Activated CD4-positive, alpha-beta T cell treated with anti-CD3 and anti-CD28 coated beads for 4 hours (primary cell): Measurements from ENCODE around the gene TBC1D5.

Source experiments
- DNase-seq, 2 donors: peaks; one replicate each; pipeline ENCODE4 v3.0.0-alpha.2; 2020

TBC1D5 gene

DNA sequence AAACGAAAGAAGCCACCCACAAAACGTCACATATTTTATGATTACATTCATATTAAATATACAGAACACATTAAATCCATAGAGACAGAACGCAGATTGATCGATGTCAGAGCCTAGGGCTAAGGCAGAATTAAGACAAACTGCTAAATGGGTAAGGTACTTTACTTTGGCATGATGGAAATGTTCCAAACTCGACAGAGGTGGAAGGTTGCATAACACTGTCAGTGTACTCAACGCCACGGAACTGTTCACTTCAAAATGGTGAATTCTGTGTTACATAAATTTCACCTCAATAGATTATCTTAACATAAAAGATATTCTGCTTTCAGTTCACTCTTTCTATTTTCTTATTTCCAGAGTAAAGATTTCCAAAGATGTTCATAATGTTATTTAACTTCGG is 158.4 kb downstream of the TBC1D5 start:
- no peak for DNase-seq

DNA sequence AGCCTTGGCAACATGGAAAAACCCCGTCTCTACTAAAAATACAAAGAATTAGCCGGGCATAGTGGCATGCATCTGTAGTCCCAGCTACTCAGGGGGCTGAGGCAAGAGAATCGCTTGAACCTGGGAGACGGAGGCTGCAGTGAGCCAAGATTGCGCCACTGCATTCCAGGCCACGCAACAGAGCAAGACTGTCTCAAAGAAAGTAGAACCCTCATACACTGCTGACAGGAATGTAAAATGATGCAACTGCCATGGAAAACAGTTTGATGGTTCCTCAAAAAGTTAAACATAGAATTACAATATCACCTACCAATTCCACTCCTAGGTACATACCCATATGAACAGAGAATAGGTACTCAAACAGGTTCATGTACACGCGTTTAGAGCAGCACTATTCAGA is 158.9 kb downstream of the TBC1D5 start:
- no peak for DNase-seq

- no peak for DNase-seq
These were observed 160.9 kb downstream of the TBC1D5 start for GRCh38 chr3:17581421-17582080.

DNA sequence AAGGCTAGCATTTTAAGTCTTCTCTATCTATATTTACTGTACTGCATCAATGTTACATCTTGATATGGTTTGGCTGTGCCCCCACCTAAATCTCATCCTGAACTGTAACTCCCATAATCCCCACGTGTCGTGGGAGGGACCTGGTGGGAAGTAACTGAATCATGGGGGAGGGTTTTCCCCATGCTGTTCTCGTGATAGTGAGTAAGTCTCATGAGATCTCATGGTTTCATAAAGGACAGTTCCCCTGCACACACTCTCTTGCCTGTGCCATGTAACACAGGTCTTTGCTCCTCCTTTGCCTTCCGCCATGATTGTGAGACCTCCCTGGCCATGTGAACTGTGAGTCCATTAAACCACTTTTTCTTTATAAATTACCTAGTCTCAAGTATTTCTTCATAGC is 161.5 kb downstream of the TBC1D5 start:
- DNase-seq = no peak

DNA sequence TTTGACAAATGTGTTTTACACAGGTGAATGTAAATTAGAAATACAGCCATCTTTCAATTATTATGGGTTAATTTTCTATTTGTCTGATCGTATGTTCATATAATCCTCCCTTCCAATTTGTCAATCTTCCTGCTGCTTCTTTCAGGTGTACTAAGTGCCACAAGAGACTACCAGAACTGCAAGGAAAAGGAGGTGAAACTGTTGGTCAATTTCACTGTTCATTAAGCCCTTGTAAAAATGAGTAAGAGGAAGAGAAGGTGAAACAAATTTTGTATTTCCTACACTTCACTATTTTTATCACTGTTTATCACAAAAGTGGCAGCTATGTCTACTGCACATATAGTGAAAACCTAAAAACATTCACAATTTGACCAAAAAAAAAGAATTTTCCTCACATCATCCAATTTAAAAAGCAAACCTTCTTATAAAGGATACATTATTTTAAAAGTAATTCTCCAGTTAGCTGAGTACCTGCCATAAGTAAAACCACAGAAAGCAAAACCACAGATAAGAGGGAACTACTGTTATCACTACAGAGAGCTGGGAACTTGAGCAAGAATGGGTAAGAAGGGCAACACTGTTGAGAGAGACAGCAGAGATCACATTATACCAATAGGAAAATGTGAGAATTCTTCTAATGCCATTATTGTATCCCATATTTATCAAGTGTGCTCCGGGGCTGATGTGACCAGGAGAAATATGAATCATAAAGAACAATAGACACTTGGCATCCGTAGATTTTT is 163.0 kb downstream of the TBC1D5 start:
- no peak for DNase-seq

DNA sequence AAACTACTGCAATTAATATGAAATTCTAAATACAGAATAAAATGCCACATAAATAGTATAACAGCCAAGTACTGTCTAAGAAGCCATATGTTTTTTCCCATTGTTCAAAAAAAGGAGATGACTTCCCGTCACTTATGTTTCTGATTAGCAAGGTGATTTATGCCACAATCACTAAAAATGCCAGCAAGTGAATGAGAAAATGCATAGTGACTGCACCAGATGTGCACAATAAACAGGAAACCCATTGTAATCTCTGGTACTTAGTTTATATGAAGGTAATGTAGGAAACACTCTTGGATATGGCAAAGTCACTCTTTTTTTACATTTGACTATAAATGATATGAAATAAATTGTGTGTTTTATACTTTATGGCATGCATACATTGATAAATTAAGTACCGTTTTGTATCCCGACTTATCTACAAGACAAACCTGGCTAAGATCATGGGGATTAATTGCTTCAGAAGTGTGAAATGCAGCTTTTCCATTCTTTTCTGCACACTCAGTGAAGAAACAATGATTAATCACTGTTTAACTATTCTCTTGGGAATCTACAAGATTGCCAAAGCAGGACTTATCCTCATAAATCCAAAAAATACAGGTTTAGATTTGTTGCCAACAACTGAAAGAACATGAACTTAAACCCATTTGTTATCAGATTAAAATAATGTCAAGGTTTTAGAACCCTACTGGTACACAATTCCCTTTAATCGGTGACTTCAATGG is 164.5 kb downstream of the TBC1D5 start:
- no peak for DNase-seq

DNA sequence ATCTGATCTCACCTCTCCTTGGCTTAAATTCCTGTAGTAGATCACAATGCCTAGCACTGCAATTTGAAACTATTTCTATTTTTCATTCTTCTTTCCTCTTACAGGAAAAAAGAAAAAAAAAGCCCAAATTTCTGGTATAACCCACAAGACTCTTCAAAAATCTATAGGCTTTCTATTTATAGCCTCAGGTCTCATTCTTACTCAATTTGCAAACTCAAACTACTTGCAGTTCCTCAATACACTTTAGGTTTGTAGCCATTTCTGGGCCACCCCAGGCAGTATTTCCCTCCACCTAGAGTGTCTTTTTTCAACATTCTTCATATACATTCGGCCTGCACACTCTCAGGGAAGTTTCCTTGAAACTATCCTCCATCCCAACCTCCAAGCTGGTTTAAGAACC is 169.0 kb downstream of the TBC1D5 start:
- DNase-seq = no peak

DNA sequence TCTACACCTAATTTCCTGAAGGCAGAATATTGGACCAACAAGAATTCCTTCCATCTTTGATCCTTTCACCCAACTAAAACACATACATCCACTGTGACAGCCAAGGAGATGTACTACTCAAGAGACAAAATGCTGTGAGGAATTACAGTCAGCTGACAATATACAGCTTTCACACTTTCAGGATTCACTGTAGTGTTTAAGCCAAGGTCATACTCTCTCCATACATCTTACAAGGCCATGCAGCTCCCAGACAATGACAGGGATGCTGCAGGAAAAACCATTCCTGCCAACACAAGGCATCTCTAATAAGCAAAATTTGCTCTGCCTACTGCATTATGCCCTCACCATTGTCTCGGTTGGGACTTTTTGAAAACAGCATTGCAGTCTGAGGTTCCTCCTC is 170.7 kb downstream of the TBC1D5 start:
- no peak for DNase-seq

GRCh38 chr3:17562845-17563244 is 179.6 kb downstream of the TBC1D5 start:
- no peak for DNase-seq

GRCh38 chr3:17558565-17558964 is 183.9 kb downstream of the TBC1D5 start:
- DNase-seq = no peak

DNA sequence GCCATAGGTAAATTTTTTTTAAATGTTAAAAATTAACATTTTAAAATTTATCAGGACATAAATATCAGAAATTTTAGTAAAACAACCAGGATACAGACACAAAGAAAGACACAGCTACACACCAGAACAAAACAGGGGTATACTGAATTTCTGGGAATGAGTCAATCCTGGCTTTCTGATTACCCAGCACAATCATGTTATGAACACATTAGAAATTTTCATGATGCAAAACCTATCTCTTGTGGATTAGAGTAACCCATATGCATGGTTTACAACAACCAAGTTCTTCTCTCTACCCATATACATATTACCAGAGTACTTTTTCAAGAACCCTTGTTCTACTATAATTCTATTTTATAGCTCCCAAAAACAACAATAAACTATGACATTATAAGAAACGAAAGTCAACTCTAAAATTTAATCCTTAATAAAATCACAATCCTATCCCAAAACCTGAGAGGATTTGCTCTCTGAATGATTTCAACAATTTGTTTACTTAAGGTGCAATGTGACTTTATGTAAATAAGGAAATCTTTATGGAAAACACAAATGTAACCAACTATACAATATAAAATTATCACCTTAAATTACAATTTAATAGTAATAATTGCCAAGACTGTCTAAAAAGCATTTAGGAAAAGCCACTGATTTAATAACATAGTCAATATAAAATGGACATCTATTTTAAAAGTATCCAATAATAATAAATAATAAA is 184.5 kb downstream of the TBC1D5 start:
- DNase-seq = no peak

GRCh38 chr3:17555525-17555924 is 186.9 kb downstream of the TBC1D5 start:
- no peak for DNase-seq

- DNase-seq = no peak
These were observed 188.4 kb downstream of the TBC1D5 start for GRCh38 chr3:17554078-17554477.

GRCh38 chr3:17553080-17553479 is 189.4 kb downstream of the TBC1D5 start:
- no peak for DNase-seq

GRCh38 chr3:17552351-17552750 is 190.1 kb downstream of the TBC1D5 start:
- no peak for DNase-seq

- DNase-seq = no peak
These were observed 190.5 kb downstream of the TBC1D5 start for GRCh38 chr3:17551895-17552294.

- DNase-seq = no peak
These were observed 191.1 kb downstream of the TBC1D5 start for GRCh38 chr3:17551333-17551732.

- no peak for DNase-seq
These were observed 191.8 kb downstream of the TBC1D5 start for GRCh38 chr3:17550624-17551023.

DNA sequence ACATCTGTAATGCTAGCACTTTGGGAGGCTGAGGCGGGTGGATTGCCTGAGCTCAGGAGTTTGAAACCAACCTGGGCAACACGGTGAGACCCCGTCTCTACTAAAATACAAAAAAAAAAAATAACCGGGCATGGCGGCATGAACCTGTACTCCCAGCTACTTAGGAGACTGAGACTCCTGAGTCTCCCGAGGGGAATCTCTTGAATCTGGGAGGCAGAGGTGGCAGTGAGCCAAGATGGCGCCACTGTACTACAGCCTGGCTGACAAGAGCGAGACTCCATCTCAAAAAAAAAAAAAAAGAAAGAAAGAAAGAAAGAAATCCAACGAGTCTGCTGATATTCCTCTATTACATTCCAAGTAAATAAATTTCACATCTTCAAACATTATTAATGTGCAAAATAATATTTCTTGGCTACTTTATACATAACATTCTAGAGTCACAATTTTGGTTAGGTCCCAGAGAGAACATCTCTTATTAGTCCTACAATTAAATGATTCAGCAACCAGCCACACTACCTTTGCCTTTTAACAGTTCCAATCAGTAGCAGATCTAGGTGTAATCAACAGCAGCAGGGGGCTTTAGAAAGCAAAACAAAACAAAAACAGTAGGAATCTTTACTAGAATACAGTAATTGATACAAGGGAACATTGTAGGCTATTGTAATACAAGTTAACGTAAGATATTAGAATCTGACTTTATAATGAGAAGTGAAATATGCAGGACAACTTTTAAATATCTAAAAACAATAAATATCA is 195.8 kb downstream of the TBC1D5 start:
- DNase-seq = no peak

- no peak for DNase-seq
These were observed 197.8 kb downstream of the TBC1D5 start for GRCh38 chr3:17544632-17545031.

- DNase-seq = no peak
These were observed 199.8 kb downstream of the TBC1D5 start for GRCh38 chr3:17542591-17542990.

DNA sequence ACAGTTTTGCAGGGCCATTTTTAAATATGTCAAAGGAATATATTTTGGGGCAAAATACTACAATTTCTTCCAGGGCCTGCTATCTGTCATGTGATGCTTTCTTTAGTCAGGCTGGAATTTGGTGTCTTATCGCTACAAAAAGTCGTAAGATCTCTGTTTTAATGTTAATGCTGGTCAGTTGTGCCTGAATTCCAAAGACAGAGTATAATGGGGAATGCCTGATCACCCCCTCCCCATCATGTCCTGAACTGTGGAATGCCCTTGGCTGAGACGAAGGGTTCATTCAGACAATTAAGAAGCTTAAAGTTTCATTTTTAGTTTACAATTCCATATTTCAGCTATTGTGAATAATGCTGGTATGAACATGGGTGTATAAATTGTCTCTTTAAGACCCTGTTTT is 203.0 kb downstream of the TBC1D5 start:
- DNase-seq = no peak

GRCh38 chr3:17535274-17535673 is 207.2 kb downstream of the TBC1D5 start:
- no peak for DNase-seq
